Measurements from ENCODE around the gene SPATA31D3.
"Not testable (repeated sequence)": the region's sequence is repeated elsewhere in the genome, so short reads cannot be mapped to it uniquely, and the experiment has no call there.

The SPATA31D3 gene

GRCh38 chr9:81912135-81912534, 31.2 kb upstream of the SPATA31D3 start:
- Histone ChIP-seq H3K18ac (ENCODE audit: low read depth in 1 of 2, low read length in 2 of 2) (no peak overlapping the region), H4K91ac (ENCODE audit: low read length) (no peak overlapping the region), H3K9ac (ENCODE audit: low read length) (no peak overlapping the region), H3K4me1 (ENCODE audit: control insufficient read depth, insufficient read depth, low read depth, low read length) (no peaks in the 10 kb centered on the region), H2BK120ac (ENCODE audit: low read depth, low read length) (no peak overlapping the region), H2AK5ac (ENCODE audit: low read length, severe bottlenecking) (no peak overlapping the region), H3K4ac (ENCODE audit: low read depth in 1 of 2, low read length in 2 of 2) (no peak overlapping the region), H3K4me2 (ENCODE audit: low read length, poor library complexity, severe bottlenecking) (no peak overlapping the region), H3K23ac (ENCODE audit: low read length in 2 of 2) (no peak overlapping the region), H2BK12ac (ENCODE audit: low read length in 2 of 2) (no peak overlapping the region), H3K27me3 (ENCODE audit: control insufficient read depth in 1 of 2, insufficient read depth in 1 of 2, low read length in 2 of 2) (no peaks in the 10 kb centered on the region), H3K4me3 (ENCODE audit: insufficient read depth in 1 of 2, low read depth in 1 of 2, low read length in 2 of 2) (no peak overlapping the region), H3K27ac (ENCODE audit: low read length, poor library complexity, severe bottlenecking) (no peak overlapping the region), H2BK15ac (ENCODE audit: low read depth, poor library complexity, severe bottlenecking) (no peak overlapping the region), H3K14ac (ENCODE audit: low read length in 2 of 2) (no peak overlapping the region), H3K79me1 (replicated peaks; ENCODE audit: low read length, poor library complexity, severe bottlenecking) (no peaks in the 10 kb centered on the region), H2AFZ (ENCODE audit: low read depth, low read length) (no peak overlapping the region), H4K8ac (ENCODE audit: low read length) (no peak overlapping the region), H3K36me3 (ENCODE audit: control insufficient read depth in 1 of 2, insufficient read depth in 2 of 2, low read depth in 1 of 2, low read length in 2 of 2) (no peaks in the 10 kb centered on the region), H3K9me3 (ENCODE audit: control insufficient read depth, low read length) (no peaks in the 10 kb centered on the region), H2BK5ac (ENCODE audit: low read depth, low read length, poor library complexity, severe bottlenecking) (no peak overlapping the region)
- DNase-seq: no peak
- WGBS: 100% methylated on average over 2 of the region's 6 CpGs

- no peaks in the 10 kb centered on the region for H3K79me1 ChIP-seq (replicated peaks; ENCODE audit: low read length, poor library complexity, severe bottlenecking)
- H3K18ac ChIP-seq (ENCODE audit: low read depth in 1 of 2, low read length in 2 of 2): no peak overlapping the region
- no peak overlapping the region for H2BK120ac ChIP-seq (ENCODE audit: low read depth, low read length)
- H4K8ac ChIP-seq (ENCODE audit: low read length): no peak overlapping the region
- H3K27ac ChIP-seq (ENCODE audit: low read length, poor library complexity, severe bottlenecking): no peak overlapping the region
- no peak overlapping the region for H2BK12ac ChIP-seq (ENCODE audit: low read length in 2 of 2)
- H4K91ac ChIP-seq (ENCODE audit: low read length): no peak overlapping the region
- no peak overlapping the region for H3K4me2 ChIP-seq (ENCODE audit: low read length, poor library complexity, severe bottlenecking)
- H2AK5ac ChIP-seq (ENCODE audit: low read length, severe bottlenecking): no peak overlapping the region
- H3K4ac ChIP-seq (ENCODE audit: low read depth in 1 of 2, low read length in 2 of 2): no peak overlapping the region
- H3K4me1 ChIP-seq (ENCODE audit: control insufficient read depth, insufficient read depth, low read depth, low read length): no peaks in the 10 kb centered on the region
- no peak overlapping the region for H3K4me3 ChIP-seq (ENCODE audit: insufficient read depth in 1 of 2, low read depth in 1 of 2, low read length in 2 of 2)
- no peak overlapping the region for H3K9ac ChIP-seq (ENCODE audit: low read length)
- H2BK5ac ChIP-seq (ENCODE audit: low read depth, low read length, poor library complexity, severe bottlenecking): no peak overlapping the region
- whole genome bisulfite sequencing: 94% methylated on average over 5 of the region's 5 CpGs
- H3K14ac ChIP-seq (ENCODE audit: low read length in 2 of 2): no peak overlapping the region
- H3K23ac ChIP-seq (ENCODE audit: low read length in 2 of 2): no peak overlapping the region
- H2AFZ ChIP-seq (ENCODE audit: low read depth, low read length): no peak overlapping the region
- no peaks in the 10 kb centered on the region for H3K27me3 ChIP-seq (ENCODE audit: control insufficient read depth in 1 of 2, insufficient read depth in 1 of 2, low read length in 2 of 2)
- DNase-seq: no peak
- H2BK15ac ChIP-seq (ENCODE audit: low read depth, poor library complexity, severe bottlenecking): no peak overlapping the region
- no peaks in the 10 kb centered on the region for H3K9me3 ChIP-seq (ENCODE audit: control insufficient read depth, low read length)
- H3K36me3 ChIP-seq (ENCODE audit: control insufficient read depth in 1 of 2, insufficient read depth in 2 of 2, low read depth in 1 of 2, low read length in 2 of 2): no peaks in the 10 kb centered on the region
These were observed 27.3 kb upstream of the SPATA31D3 start for GRCh38 chr9:81915801-81916505.

DNA sequence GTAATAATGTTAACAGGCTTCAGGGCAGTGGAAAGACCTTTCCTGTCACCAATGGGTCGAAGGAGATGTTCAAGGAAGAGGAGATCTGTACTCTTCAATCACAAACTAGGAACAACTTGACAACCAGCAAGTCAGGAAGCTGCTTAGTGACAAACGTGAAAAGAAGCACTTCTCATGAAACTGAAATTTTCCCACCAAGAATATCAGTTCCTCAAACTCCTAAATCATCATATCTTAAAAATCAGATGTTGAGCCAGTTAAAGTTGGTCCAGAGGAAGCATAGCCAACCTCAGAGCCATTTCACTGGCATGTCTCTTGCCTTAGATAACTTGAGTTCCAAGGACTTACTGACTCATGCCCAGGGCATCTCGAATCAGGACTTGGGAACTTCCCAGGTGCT, 24.8 kb upstream of the SPATA31D3 start:
- WGBS: no CpG with 5 or more reads among the region's 3 CpGs
- not testable (repeated sequence) for H3K9me3 ChIP-seq (ENCODE audit: control insufficient read depth, low read length); H3K79me1 ChIP-seq (replicated peaks; ENCODE audit: low read length, poor library complexity, severe bottlenecking); H3K36me3 ChIP-seq (ENCODE audit: control insufficient read depth in 1 of 2, insufficient read depth in 2 of 2, low read depth in 1 of 2, low read length in 2 of 2); H2AK5ac ChIP-seq (ENCODE audit: low read length, severe bottlenecking); H3K27ac ChIP-seq (ENCODE audit: low read length, poor library complexity, severe bottlenecking); H3K9ac ChIP-seq (ENCODE audit: low read length); H3K4me1 ChIP-seq (ENCODE audit: control insufficient read depth, insufficient read depth, low read depth, low read length); H4K91ac ChIP-seq (ENCODE audit: low read length); H4K8ac ChIP-seq (ENCODE audit: low read length); H3K14ac ChIP-seq (ENCODE audit: low read length in 2 of 2); H3K4me3 ChIP-seq (ENCODE audit: insufficient read depth in 1 of 2, low read depth in 1 of 2, low read length in 2 of 2); H2AFZ ChIP-seq (ENCODE audit: low read depth, low read length); H3K23ac ChIP-seq (ENCODE audit: low read length in 2 of 2); DNase-seq; H2BK12ac ChIP-seq (ENCODE audit: low read length in 2 of 2); H3K4ac ChIP-seq (ENCODE audit: low read depth in 1 of 2, low read length in 2 of 2); H2BK15ac ChIP-seq (ENCODE audit: low read depth, poor library complexity, severe bottlenecking); H3K4me2 ChIP-seq (ENCODE audit: low read length, poor library complexity, severe bottlenecking); H3K27me3 ChIP-seq (ENCODE audit: control insufficient read depth in 1 of 2, insufficient read depth in 1 of 2, low read length in 2 of 2); H2BK120ac ChIP-seq (ENCODE audit: low read depth, low read length); H3K18ac ChIP-seq (ENCODE audit: low read depth in 1 of 2, low read length in 2 of 2); H2BK5ac ChIP-seq (ENCODE audit: low read depth, low read length, poor library complexity, severe bottlenecking)

DNA sequence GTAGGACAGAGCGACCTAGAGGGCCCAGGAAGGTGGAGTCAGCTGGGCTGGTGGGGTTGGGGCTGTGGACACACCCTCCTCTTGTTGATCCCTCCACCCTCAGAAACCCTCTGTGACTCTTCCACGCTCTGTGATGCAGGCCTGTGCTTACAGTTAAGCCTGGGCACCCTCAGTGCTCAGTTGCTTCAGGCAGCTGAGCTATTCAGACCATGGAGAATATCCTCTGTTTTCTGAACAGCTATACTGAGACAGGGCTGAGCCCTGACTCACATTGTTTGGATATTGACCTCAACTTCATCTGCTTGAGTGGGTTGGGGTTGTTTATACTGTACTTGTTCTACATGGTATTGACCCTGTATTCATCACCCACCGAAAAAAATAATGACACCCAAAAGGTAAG, 15.0 kb upstream of the SPATA31D3 start, which contains the start of gene SPATA31D4:
SPATA31D4 (plus strand) TSS at position 124 of the 400 bp plus-strand sequence; CDS start at position 210, 86 bp downstream.
- not testable (repeated sequence) for H2BK12ac ChIP-seq (ENCODE audit: low read length in 2 of 2); H2BK15ac ChIP-seq (ENCODE audit: low read depth, poor library complexity, severe bottlenecking); H4K8ac ChIP-seq (ENCODE audit: low read length); H3K4me1 ChIP-seq (ENCODE audit: control insufficient read depth, insufficient read depth, low read depth, low read length); H3K14ac ChIP-seq (ENCODE audit: low read length in 2 of 2); H2BK5ac ChIP-seq (ENCODE audit: low read depth, low read length, poor library complexity, severe bottlenecking); H3K4ac ChIP-seq (ENCODE audit: low read depth in 1 of 2, low read length in 2 of 2); H2BK120ac ChIP-seq (ENCODE audit: low read depth, low read length); H3K36me3 ChIP-seq (ENCODE audit: control insufficient read depth in 1 of 2, insufficient read depth in 2 of 2, low read depth in 1 of 2, low read length in 2 of 2); H4K91ac ChIP-seq (ENCODE audit: low read length); H3K4me3 ChIP-seq (ENCODE audit: insufficient read depth in 1 of 2, low read depth in 1 of 2, low read length in 2 of 2); H2AFZ ChIP-seq (ENCODE audit: low read depth, low read length); H3K9ac ChIP-seq (ENCODE audit: low read length); H3K4me2 ChIP-seq (ENCODE audit: low read length, poor library complexity, severe bottlenecking); H3K27me3 ChIP-seq (ENCODE audit: control insufficient read depth in 1 of 2, insufficient read depth in 1 of 2, low read length in 2 of 2); H3K9me3 ChIP-seq (ENCODE audit: control insufficient read depth, low read length); H3K27ac ChIP-seq (ENCODE audit: low read length, poor library complexity, severe bottlenecking); H3K23ac ChIP-seq (ENCODE audit: low read length in 2 of 2); H2AK5ac ChIP-seq (ENCODE audit: low read length, severe bottlenecking); DNase-seq; H3K18ac ChIP-seq (ENCODE audit: low read depth in 1 of 2, low read length in 2 of 2); H3K79me1 ChIP-seq (replicated peaks; ENCODE audit: low read length, poor library complexity, severe bottlenecking)
- no CpG with 5 or more reads among the region's 3 CpGs for WGBS
